Panc1 (cell line): ENCODE results near the gene SNX9.

ENCODE experiments used
- TCF7L2 ChIP-seq: IDR thresholded peaks from 2 replicates; pipeline ENCODE4 v1.6.1; 2011; ENCODE audit warnings: mild to moderate bottlenecking, low read depth, low read length, inconsistent platforms
- TF ChIP-seq, protein P1 (sequence below): fragments of 450-650 bp; IDR thresholded peaks from 2 replicates; pipeline ENCODE4 v1.5.1; 2017; ENCODE audit warnings: mild to moderate bottlenecking
- TF ChIP-seq, protein P2 (sequence below), 2 experiments: IDR thresholded peaks; 2 replicates each; pipeline ENCODE4 v1.6.1; 2011 to 2012; ENCODE audit warnings: low read depth in 2 of 2, control low read depth in 1 of 2, low read length in 1 of 2, mild to moderate bottlenecking in 1 of 2, moderate library complexity in 1 of 2; ENCODE audit not compliant: insufficient read depth in 1 of 2

DNA sequence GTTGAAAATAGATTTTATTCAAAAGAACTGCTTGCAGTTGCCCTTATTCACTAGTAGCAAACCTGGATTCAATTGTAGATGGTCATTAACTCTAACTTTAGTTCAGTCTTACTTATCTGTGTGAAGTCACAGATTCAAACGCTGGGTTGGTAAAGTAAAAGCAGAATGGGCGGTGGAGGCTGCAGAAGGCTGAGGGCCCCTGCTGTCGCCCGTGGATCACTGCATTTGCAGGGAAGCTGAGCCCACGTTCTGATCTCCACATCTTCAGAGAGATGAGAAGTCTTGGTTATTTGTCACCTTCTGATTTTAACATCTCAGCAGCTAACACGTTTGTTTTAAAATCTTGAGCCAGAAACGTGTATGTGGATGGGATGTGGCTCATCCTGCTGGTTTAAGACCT lies 75.1 kb downstream of the SNX9 start:
- TF ChIP-seq, protein P1, sequence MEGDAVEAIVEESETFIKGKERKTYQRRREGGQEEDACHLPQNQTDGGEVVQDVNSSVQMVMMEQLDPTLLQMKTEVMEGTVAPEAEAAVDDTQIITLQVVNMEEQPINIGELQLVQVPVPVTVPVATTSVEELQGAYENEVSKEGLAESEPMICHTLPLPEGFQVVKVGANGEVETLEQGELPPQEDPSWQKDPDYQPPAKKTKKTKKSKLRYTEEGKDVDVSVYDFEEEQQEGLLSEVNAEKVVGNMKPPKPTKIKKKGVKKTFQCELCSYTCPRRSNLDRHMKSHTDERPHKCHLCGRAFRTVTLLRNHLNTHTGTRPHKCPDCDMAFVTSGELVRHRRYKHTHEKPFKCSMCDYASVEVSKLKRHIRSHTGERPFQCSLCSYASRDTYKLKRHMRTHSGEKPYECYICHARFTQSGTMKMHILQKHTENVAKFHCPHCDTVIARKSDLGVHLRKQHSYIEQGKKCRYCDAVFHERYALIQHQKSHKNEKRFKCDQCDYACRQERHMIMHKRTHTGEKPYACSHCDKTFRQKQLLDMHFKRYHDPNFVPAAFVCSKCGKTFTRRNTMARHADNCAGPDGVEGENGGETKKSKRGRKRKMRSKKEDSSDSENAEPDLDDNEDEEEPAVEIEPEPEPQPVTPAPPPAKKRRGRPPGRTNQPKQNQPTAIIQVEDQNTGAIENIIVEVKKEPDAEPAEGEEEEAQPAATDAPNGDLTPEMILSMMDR: peak; percentile 28
- TF ChIP-seq, protein P2, sequence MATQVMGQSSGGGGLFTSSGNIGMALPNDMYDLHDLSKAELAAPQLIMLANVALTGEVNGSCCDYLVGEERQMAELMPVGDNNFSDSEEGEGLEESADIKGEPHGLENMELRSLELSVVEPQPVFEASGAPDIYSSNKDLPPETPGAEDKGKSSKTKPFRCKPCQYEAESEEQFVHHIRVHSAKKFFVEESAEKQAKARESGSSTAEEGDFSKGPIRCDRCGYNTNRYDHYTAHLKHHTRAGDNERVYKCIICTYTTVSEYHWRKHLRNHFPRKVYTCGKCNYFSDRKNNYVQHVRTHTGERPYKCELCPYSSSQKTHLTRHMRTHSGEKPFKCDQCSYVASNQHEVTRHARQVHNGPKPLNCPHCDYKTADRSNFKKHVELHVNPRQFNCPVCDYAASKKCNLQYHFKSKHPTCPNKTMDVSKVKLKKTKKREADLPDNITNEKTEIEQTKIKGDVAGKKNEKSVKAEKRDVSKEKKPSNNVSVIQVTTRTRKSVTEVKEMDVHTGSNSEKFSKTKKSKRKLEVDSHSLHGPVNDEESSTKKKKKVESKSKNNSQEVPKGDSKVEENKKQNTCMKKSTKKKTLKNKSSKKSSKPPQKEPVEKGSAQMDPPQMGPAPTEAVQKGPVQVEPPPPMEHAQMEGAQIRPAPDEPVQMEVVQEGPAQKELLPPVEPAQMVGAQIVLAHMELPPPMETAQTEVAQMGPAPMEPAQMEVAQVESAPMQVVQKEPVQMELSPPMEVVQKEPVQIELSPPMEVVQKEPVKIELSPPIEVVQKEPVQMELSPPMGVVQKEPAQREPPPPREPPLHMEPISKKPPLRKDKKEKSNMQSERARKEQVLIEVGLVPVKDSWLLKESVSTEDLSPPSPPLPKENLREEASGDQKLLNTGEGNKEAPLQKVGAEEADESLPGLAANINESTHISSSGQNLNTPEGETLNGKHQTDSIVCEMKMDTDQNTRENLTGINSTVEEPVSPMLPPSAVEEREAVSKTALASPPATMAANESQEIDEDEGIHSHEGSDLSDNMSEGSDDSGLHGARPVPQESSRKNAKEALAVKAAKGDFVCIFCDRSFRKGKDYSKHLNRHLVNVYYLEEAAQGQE (IDR thresholded peaks at IDR 0.05; ENCODE audit: insufficient read depth in 1 of 2, low read depth in 2 of 2, low read length in 1 of 2): no peak
- no peak for TF ChIP-seq TCF7L2
